ENCODE measurements around the gene MAGI1.

MAGI1 gene

DNA sequence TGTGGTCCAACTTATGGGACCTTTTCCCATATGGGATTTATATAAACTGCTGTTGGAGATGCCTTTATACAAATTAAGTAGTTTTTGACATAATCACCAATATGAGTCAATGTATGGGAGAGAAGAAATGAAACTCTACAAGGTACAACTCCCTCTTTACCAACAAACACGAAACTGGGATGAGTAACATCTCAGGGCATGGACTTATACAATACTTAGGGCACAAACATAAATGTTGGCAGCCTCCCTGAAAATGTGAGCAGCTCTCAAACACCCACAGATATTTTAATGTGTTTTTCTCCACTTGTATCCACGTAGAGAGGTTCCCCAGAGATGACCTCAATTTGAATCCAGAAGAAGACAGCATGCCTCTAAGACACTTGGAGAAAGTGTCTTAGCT lies 161.6 kb downstream of the MAGI1 start:
- Histone ChIP-seq H2AFZ (ENCODE audit: low read depth, low read length, severe bottlenecking) (no peak overlapping the region), H3K9me3 (ENCODE audit: insufficient read depth, low read length) (no peaks in the 10 kb centered on the region), H3K36me3 (ENCODE audit: low read length) (no peaks in the 10 kb centered on the region), H3K4me2 (ENCODE audit: low read depth, low read length, poor library complexity, severe bottlenecking) (no peak overlapping the region), H3K9ac (ENCODE audit: low read length) (no peak overlapping the region), H3K9me2 (replicated peaks; ENCODE audit: insufficient read depth, low read length) (no peaks in the 10 kb centered on the region), H4K20me1 (ENCODE audit: low read depth, low read length) (no peaks in the 10 kb centered on the region), H3K79me2 (ENCODE audit: insufficient read depth, low read length) (no peaks in the 10 kb centered on the region), H3K4me3 (ENCODE audit: insufficient read depth, low read length, poor library complexity, severe bottlenecking) (no peak overlapping the region), H3F3A (ENCODE audit: insufficient read depth) (no peaks in the 10 kb centered on the region), H3K27ac (ENCODE audit: low read depth, low read length) (no peak overlapping the region), H3K27me3 (ENCODE audit: low read length) (no peaks in the 10 kb centered on the region)
- TF ChIP-seq, protein P1, sequence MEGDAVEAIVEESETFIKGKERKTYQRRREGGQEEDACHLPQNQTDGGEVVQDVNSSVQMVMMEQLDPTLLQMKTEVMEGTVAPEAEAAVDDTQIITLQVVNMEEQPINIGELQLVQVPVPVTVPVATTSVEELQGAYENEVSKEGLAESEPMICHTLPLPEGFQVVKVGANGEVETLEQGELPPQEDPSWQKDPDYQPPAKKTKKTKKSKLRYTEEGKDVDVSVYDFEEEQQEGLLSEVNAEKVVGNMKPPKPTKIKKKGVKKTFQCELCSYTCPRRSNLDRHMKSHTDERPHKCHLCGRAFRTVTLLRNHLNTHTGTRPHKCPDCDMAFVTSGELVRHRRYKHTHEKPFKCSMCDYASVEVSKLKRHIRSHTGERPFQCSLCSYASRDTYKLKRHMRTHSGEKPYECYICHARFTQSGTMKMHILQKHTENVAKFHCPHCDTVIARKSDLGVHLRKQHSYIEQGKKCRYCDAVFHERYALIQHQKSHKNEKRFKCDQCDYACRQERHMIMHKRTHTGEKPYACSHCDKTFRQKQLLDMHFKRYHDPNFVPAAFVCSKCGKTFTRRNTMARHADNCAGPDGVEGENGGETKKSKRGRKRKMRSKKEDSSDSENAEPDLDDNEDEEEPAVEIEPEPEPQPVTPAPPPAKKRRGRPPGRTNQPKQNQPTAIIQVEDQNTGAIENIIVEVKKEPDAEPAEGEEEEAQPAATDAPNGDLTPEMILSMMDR (IDR thresholded peaks at IDR 0.05; ENCODE audit: insufficient read depth, low read length, poor library complexity, severe bottlenecking), result no peak
- TF ChIP-seq EZH2phosphoT487 (conservative IDR thresholded peaks at IDR 0.05; ENCODE audit: low read length), result no peak

DNA sequence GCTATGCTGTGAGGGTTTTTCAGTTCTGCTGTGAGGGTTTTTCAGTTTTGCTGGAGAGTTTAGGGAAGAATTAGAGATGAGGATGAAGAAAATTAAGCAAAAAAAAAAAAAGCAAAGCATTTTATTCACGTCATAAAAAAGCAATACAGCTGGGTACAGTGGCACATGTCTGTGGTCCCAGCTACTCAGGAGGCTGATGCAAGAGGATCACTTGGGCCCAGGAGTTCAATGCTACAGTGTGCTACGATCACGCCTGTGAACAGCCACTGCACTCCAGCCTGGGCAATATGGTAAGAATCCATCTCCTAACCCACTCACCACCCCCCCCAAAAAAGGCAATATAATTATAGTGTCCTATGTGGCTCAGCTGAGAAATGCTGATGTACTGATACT lies 162.7 kb downstream of the MAGI1 start:
- Histone ChIP-seq H3K27ac (ENCODE audit: low read depth, low read length) (no peak overlapping the region), H4K20me1 (ENCODE audit: low read depth, low read length) (no peaks in the 10 kb centered on the region), H3K36me3 (ENCODE audit: low read length) (no peaks in the 10 kb centered on the region), H3K4me2 (ENCODE audit: low read depth, low read length, poor library complexity, severe bottlenecking) (no peak overlapping the region), H3K9ac (ENCODE audit: low read length) (no peak overlapping the region), H2AFZ (ENCODE audit: low read depth, low read length, severe bottlenecking) (no peak overlapping the region), H3K9me3 (ENCODE audit: insufficient read depth, low read length) (no peaks in the 10 kb centered on the region), H3K9me2 (replicated peaks; ENCODE audit: insufficient read depth, low read length) (no peaks in the 10 kb centered on the region), H3K4me3 (ENCODE audit: insufficient read depth, low read length, poor library complexity, severe bottlenecking) (no peak overlapping the region), H3K27me3 (ENCODE audit: low read length) (no peaks in the 10 kb centered on the region), H3F3A (ENCODE audit: insufficient read depth) (no peaks in the 10 kb centered on the region), H3K79me2 (ENCODE audit: insufficient read depth, low read length) (no peaks in the 10 kb centered on the region)
- TF ChIP-seq, protein P1 (IDR thresholded peaks at IDR 0.05; ENCODE audit: insufficient read depth, low read length, poor library complexity, severe bottlenecking), result no peak
- no peak for TF ChIP-seq EZH2phosphoT487 (conservative IDR thresholded peaks at IDR 0.05; ENCODE audit: low read length)

DNA sequence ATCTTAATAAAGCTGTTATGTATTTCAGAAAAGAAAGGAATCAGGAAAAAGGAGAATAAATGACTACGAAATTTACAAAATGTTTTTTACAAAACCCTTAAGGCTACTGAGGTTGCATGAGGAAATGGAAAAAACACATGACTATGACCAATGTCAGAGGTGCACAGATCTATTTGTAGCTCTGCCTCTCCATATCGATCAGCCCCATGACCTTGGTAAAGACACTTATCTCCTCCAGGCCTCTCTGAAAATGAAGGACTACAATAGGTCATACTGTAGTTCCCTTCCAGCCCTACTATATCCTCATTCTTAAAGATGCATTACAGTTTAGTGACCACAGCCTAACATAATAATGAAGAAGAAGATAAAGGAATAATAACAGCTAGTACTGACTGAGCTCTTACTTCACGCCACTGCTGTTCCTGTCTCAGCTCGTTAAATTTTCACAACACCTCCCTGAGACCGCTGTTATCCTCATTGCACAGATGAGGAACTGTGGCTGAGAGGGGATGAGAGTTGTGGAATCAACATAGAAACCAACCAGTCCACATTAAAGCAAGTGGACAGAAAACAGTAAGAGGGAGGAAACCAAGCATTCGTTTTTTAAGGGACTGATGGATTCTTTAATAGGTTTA lies 163.2 kb downstream of the MAGI1 start:
- Histone ChIP-seq H4K20me1 (ENCODE audit: low read depth, low read length) (no peaks in the 10 kb centered on the region), H3K9me3 (ENCODE audit: insufficient read depth, low read length) (no peaks in the 10 kb centered on the region), H3F3A (ENCODE audit: insufficient read depth) (no peaks in the 10 kb centered on the region), H3K79me2 (ENCODE audit: insufficient read depth, low read length) (no peaks in the 10 kb centered on the region), H3K27me3 (ENCODE audit: low read length) (no peaks in the 10 kb centered on the region), H3K4me3 (ENCODE audit: insufficient read depth, low read length, poor library complexity, severe bottlenecking) (no peak overlapping the region), H3K9me2 (replicated peaks; ENCODE audit: insufficient read depth, low read length) (no peaks in the 10 kb centered on the region), H2AFZ (ENCODE audit: low read depth, low read length, severe bottlenecking) (no peak overlapping the region), H3K27ac (ENCODE audit: low read depth, low read length) (no peak overlapping the region), H3K4me2 (ENCODE audit: low read depth, low read length, poor library complexity, severe bottlenecking) (no peak overlapping the region), H3K9ac (ENCODE audit: low read length) (no peak overlapping the region), H3K36me3 (ENCODE audit: low read length) (no peaks in the 10 kb centered on the region)
- TF ChIP-seq, protein P1 (IDR thresholded peaks at IDR 0.05; ENCODE audit: insufficient read depth, low read length, poor library complexity, severe bottlenecking), result no peak
- TF ChIP-seq EZH2phosphoT487 (conservative IDR thresholded peaks at IDR 0.05; ENCODE audit: low read length), result no peak
